OCI-M2 (cell line): ENCODE measurements around the gene BABAM2.
A peak's percentile ranks its signal among the peaks of the same experiment; 100 is the strongest.
"Not testable (repeated sequence)": the region's sequence is repeated elsewhere in the genome, so short reads cannot be mapped to it uniquely, and the experiment has no call there.

Experiments
- DNase-seq: peaks from one replicate; lab custom pipeline; 2025; ENCODE audit not compliant: unreplicated experiment; lab: John Stamatoyannopoulos, UW

BABAM2 gene

DNA sequence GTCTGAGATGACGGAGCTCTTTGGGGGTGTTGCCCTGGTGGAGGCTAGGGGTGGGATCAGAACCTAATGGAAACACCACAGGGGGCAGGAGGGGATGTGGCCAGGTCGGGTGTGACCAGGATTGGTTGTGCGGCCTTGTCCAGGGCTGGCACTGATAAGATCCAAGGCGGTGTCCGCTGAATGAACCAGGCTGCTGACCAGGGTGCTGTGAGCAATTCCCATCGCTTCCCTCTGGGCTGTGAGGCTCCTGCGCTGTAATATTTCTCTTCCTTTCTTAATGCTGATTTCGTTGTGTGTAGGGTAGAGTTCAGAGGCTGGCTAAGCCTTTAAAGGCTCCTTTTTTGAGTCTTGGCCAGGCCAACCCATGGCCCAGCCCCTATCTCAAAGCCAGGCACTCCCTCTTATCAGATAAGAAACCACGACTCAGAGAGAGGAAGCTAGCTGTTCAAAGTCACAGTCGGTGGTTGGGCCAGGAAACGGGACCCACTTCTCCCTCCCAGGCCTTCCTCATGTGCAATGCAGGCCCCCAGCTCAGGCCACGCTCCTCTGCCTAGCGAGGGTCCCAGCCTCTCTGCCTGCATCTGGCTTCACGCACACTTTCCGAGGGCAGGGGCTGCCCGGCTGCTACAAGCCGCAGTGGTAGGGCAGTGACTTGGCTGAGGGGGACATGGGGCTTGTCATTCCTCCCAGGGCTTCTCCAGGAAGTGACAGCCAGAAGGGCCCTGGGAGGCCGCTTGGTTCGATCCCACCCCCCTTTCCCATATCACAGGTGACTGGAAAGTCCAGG lies 476.2 kb downstream of the BABAM2 start:
- peak; percentile 62 for DNase-seq

DNA sequence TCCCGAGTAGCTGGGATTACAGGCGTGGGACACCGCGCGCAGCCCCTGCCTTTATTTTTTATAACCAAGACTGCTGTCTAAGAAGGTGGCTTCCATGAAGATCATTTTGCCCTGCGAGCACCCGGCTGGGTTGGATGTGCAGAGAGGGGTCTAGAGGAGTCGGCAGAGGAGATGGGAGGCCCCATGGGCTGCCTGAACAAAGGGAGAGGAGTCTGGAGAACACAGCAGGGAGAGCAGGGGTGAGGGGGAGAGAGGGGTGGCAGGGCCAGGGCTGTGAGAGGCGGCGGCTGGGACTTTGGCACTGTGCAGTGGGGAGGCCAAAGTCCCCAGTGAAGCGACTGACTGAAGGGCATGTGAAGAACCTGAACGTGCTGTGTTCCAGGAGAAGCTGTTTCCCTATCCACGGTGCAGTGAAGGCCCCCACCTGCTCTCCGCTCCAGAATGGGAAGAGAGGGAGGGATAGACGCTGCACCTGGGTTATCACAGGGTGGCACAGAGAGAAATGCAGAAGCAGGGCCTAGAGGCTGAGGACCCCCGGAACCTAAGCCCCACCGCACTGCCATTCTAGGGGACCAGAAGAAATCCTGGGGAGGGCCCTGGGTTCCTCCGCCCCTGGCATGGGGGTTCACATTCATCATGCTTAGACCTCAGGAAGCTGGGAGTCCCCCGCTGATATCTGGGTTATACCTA lies 477.3 kb downstream of the BABAM2 start:
- DNase-seq, result no peak

DNA sequence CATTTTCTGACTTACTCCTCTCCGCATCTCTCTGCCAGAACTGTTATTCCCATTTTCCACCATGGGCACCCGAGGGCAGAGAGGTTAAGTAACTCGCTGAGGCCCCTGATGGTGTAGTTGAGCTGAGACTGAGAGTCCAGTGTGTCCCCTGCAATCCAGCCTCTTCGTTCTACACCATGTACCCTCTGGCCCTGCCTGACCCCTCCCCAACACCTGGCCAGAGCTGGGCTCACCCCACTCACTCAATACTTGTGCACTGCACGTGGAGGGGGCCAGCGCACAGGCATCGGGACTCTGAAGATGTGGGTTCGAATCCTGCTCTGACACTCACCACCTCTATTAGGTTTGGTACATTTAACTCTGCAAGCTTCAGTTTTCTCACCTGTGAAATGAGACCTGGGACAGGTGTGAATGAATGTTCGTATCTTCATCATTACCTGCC lies 477.8 kb downstream of the BABAM2 start:
- no peak for DNase-seq

DNA sequence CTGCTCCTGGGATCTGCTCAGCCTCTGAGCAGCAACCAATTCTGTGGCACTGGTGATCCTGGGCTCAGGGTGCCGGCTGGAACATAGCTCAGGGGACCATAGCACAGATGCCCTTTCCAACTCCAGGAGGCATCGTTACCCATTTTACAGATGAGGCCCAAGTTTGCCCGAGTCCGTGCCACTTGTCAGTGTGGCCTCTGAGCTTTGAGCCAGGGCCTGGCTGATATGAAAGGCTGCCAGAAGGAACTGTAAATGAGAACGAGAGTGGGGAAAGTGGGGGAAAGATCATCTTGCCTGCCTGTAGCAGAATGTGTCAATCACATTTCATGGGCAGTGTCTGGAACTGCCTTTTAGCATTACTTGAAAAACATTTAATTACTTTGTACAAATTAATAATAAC lies 478.8 kb downstream of the BABAM2 start:
- DNase-seq, result no peak

DNA sequence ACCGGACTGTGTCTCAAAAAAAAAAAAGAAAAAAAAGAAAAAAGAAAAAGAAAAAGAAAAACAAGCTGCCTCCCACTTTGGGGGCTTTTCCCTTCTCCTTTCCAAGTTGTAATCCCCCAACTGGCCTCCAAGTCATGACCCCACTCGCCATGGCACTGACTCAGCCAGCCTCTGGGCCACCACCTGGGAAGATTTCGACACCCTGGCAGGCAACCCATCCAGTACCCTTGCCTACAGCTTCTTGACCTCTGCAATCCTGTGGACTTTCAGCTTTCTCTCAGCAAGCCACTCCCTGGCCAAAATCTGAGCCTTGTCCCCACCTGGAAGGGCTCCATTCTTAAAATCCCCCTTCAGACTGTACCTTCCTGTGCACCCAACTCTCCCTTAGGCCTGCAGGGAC lies 479.8 kb downstream of the BABAM2 start:
- DNase-seq, result no peak

DNA sequence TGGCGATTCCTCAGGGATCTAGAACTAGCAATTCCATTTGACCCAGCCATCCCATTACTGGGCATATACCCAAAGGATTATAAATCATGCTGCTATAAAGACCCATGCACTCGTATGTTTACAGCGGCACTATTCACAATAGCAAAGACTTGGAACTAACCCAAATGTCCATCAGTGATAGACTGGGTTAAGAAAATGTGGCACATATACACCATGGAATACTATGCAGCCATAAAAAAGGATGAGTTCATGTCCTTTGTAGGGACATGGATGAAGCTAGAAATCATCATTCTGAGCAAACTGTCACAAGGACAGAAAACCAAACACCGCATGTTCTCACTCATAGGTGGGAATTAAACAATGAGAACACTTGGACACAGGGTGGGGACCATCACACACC lies 481.2 kb downstream of the BABAM2 start:
- DNase-seq, result not testable (repeated sequence)

DNA sequence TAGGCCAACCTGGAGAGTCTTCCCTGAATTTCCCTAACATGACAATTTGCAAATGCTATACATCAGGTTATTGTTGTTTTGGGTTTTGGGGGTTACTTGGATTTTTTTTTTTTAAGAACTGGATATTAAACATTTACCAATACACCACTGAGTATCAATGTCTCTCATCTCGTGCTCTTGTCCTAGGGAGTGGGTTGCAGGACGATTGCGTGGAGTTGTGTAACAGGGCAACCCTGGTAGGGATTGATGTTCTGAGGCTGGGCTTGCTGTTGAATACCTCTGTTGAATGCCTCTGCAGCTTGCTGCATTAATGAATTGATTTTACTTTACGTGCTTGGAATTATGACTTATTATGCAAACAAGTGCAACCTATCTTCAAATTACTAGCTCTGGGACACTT lies 483.3 kb downstream of the BABAM2 start:
- no peak for DNase-seq

DNA sequence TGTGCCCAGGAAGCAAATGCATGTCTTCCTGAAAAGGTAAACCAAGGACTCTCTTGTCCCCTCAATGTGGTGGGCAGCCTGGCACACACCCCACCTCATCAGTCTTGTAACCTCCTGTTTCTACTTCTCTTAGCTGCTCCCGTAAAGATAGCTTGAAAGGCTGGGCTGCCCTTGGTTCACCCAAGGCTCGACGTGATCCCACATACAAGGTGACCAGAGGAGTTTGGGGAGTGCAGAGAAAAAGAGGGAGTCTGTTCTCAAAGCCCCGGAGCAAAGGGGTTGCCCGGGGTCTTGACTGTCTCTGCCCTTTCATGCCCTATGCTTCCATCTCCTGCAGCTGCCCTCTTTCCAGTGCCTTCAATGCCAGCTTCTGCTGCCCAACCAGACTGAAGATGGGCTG lies 483.8 kb downstream of the BABAM2 start:
- DNase-seq, result no peak

DNA sequence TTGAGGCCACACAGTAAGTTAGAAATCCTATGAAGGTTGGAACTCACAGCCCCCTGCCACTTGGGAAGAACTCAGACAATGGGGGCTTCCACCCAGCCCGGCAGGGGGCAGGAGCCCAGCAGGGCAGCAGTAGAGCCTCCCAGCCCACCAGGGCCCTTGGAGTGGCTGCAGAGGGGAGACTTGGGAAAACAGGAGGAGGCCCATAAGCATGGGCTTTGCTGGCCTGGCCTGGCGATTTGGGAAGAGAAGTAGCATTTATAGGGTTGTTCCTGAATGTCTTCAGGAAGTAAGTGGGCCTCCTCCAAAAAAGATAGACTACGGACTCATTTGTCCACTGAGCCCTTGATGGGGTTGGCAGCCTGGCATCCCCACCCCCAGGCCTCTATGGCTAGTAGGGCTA lies 484.7 kb downstream of the BABAM2 start:
- DNase-seq, result no peak

DNA sequence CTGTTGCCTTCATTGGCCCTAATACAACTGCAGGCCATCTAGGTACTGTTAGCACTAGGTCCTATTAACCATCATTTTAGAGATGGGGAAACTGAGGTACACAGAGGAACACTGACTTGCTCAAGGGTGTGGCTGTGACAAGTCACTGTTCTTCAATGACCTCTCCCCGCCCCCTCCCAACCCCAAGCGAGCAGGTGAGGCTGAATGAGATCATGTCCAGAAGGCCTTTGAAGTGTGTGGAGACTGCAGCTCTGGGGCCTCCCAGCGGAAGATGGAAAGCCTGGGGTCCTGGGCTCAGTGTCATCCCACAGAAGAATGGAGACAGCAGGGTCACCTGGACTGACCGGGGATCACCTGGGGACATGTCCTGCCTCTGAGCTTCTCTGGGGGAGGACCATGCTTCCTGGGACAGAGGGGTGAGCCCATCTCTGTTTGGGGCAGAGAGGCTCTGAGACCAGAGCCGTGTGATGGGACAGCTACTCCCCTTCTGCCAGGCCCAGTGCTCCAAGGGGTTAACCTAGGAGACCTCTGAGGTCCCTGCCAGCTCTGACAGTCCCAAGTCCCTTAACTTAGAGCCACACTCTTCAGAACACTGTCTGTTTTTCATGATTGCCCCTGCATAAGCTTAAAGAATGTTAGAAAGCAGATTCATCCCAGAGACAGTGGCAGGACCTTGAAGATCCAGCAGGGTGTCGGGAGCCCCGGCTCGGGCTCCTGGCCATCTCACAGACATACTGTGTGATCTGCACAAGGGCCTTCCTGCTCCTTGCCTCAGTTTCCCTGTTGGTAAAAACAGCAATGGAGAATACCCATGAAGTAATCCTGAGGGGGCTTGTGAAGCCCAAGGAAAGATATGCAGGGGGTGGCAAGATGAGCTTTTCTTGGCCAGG lies 485.5 kb downstream of the BABAM2 start:
- no peak for DNase-seq

DNA sequence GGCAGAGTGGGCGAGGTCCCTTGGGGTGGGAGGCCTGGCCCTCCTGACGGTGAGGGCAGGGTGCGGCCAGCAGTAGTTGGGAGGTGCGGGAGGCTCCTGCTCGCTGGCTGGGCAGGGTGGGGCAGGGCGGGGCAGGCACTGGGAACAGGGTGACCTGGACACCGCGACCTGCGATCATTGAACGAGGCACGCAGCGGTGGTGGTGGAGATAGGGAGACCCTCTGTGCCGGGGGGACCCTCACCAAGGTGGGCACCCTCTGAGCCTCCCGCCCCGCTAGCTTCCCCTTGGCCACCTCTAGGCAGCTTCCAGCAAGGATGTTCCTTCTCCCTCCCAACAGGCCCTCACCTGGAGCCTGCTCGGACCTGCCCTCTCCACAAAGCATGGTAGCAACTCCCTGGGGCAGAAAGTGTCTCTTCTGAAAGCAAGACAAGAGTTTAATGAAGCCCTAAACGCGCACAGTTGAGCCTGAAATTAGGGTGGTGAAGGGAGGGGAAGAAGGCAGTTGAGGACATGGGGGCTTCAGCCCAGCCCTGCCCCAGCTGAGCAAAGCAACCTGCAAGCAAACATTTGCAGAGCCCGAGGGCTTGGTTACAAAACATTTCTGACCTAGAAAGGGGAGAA lies 486.8 kb downstream of the BABAM2 start:
- no peak for DNase-seq

DNA sequence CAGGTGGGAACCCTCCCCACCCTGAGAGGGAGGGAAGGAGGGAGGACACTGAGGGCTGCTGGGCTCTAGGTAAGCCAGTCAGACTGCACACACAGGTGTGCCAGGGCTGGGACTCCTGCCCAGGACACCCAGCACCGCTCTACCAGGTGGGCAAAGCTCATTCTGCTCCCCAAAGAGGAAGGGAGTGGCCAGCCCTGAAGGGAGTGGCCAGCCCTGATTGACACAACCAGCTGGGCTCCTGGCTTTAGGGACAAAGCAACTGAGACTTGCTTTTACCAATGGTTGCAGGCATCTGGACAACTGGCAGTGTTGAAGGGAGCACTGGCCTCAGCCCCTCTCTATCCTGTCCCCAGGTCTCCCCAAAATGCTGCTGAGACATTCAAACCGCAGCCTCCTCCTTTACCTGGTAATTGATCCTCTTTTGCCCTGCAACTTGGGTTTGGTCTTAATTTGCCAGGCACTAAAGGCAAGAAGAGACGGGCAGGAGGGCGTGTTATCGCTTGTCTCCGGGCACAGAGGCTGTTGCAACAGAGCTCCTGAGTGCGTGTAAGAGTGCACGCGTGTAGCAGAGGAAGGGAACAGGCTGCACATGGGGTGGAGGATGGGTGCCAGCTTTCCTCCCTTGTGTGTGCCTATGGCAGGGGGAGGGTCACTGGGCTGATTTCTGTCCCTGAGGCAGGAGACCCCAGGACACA lies 487.6 kb downstream of the BABAM2 start:
- DNase-seq, result no peak

DNA sequence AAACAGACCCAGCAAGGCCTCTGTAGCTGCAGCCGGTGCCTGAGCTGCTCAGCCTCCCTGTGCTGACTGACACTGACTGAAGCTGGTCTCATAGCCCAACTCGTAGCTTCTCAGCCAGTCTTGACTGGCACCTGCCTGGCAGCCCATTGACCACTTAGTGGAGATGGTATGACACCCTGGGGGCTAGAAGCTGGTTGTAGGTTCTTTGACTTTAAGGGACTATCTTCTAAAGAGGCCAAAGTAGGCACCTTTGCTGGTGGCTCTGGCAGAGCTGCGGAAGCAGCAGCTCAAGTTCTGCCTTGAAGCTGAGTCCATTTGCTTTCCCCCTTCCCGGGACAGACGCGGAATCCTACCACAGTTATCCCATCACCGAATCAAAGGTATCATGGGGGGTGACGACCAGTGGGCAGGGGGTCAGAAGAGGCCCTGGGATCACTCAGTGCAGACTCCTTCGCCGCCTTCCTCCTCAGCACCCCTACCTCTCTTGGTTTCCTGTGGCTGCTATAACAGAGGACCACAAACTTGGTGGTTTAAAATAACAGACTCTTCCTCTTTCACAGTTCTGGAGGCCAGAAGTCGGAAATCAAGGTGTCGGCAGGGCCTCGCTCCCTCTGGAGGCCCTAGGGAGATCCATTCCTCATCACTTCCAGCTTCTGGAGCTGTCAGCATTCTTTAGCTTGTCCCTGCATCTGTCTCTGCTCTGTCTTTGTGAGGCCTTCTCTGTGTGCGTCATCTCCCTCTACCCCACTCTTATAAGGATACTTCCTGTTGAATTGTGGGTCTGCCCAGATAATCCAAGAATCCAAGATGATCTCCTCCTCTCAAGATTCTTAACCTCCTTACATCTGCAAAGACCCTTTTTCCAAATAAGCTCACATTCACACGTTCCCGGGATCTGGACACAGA lies 488.4 kb downstream of the BABAM2 start:
- no peak for DNase-seq

DNA sequence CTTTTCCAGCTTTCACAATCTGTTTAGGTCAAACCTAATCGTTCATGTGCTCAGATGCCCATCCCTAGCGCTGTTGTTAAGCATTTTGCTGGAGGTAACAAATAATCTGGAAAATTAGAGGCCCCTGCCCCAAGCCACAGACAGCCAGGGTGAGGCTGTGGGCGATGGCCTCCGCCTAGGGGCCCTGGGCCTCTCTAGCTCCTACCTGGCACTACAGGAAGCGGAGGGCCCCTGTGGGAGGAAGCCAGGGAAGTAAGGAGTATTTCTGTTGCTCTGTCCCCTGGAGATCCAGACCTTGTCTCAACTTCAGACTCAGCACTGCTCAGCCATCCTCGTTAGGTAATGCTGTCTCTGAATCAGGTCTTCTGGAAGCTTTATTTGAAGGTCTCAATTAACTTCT lies 489.7 kb downstream of the BABAM2 start:
- DNase-seq, result no peak

DNA sequence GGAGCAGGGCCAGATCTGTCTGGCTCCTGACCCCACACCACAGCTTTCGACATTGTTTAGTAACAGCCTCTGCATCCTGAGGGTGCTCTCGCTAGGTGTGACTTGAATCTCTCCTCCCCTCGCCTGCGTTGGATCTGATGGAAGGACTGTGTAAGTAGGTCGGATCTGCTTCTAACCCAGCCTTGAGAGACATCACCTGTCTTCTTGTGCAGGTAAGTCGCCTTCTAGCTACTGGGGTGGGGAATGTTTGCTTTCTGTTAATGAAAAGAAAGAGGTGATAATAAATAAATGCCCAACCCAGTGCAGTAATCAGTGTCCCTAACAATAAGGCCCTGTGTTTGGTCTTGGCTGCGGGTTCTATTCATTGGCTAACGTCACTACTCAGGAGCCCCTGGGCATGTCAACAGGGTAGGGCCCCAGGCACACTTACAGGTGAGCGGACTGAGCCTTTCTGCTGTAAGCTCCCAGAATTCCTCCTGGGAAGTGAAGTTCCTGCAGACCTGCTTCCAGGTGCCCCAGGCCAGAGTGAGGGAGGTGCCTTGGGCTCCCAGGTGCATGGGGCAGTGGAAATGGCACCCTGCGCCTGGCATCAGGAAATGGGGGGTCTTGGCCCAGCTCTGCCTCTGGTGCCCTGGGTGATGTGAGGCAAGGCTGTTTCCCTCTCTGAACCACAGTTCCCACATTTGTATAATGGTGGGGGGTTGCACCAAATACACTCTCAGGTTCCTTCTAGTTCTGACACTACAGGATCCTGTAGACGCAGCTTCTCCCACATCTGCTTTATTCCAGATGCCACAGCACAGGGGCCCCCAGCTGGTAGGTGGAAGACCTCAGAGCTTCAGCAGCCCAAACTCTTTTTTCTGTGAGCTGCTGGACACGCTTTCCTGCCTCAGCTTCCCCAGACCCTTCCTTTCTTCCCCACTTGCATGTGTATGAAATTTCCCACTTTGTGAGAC lies 491.0 kb downstream of the BABAM2 start:
- DNase-seq, result no peak

DNA sequence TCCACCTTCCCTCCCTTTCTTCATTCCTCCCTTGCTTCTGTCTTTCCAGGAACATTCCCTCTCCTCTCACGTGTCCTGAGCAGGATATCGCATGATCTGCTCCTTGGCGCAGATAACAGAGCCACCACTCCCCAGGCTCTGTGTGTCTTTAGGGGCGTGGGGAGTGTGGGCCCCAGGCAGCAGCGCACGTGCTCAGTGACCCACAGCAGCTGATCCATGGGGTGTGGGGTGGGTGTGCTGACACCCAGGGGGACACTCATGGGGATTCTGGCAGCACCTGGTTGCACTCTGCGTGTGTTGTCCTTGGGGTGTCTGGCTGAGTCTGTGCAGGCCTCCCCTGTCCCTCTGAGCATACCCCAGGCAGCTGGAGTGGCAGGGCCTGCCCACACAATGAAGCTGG lies 492.2 kb downstream of the BABAM2 start:
- no peak for DNase-seq

DNA sequence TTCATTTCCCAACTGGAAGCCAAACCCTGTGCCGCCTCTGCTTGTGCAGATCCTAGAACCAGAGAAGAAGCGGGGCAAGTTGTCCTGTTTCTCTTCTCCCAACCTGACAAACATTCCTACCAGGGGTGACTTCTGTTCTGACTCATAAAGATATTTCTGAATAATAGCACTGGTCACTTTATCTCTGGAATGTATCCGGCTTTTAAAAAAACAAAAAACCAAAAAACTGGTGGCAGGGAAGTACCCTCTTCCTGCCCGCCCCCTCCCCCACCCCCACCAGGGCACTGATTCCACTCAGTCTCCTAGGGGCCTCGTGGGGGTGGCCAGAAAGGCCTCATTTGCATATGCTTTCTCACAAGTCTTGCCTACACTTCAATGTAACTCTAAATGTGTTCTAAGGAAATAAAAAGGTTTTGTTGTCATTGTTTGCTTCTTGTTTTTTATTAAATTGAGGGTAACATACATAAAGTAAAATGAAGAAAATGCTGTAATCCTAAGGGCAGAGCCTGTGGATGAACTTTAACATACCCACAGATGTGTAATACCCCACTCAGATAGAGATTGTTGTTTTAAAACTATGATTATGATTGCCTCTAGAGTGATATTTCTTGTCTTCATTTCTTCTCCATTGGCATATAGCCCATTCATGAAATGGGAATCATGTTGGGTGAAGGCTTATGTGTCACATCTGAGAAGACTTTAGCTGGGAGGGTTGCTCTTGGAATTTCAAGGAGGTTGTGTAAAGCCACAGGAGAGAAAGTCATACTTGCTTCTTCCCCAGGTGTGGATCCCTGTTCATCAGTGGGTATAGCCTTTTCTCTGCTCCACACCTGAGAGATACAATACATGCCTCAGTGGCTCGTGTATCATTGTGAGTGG lies 496.8 kb downstream of the BABAM2 start:
- DNase-seq, result no peak
